Measurements from ENCODE around the gene SHBG.

SHBG gene

GRCh38 chr17:7656958-7657609 is 27.1 kb downstream of the SHBG start:
- Histone ChIP-seq H3K27ac (ENCODE audit: low read depth, low read length, poor library complexity, severe bottlenecking) (no peak overlapping the region), H3K36me3 (ENCODE audit: insufficient read depth, low read length) (no peaks in the 10 kb centered on the region), H3K4me2 (ENCODE audit: low read length) (no peak overlapping the region), H2AFZ (ENCODE audit: low read length) (no peak overlapping the region), H3K79me2 (ENCODE audit: insufficient read depth, low read length) (no peaks in the 10 kb centered on the region), H3K9ac (ENCODE audit: low read length) (no peak overlapping the region), H3K9me2 (ENCODE audit: low read depth, low read length) (no peaks in the 10 kb centered on the region), H3K27me3 (ENCODE audit: insufficient read depth, low read length) (peaks cover 8% of the 10 kb centered on the region; the same call in 1 of the 2 replicates), H3K4me3 (ENCODE audit: low read depth, low read length, poor library complexity, severe bottlenecking) (no peak overlapping the region), H3K4me1 (ENCODE audit: insufficient read depth, low read length, severe bottlenecking) (no peaks in the 10 kb centered on the region), H3F3A (ENCODE audit: insufficient read depth, low read length) (no peaks in the 10 kb centered on the region), H4K20me1 (ENCODE audit: insufficient read depth, low read length) (no peaks in the 10 kb centered on the region), H3K9me3 (ENCODE audit: low read length) (no peaks in the 10 kb centered on the region)
- TF ChIP-seq, protein P1, sequence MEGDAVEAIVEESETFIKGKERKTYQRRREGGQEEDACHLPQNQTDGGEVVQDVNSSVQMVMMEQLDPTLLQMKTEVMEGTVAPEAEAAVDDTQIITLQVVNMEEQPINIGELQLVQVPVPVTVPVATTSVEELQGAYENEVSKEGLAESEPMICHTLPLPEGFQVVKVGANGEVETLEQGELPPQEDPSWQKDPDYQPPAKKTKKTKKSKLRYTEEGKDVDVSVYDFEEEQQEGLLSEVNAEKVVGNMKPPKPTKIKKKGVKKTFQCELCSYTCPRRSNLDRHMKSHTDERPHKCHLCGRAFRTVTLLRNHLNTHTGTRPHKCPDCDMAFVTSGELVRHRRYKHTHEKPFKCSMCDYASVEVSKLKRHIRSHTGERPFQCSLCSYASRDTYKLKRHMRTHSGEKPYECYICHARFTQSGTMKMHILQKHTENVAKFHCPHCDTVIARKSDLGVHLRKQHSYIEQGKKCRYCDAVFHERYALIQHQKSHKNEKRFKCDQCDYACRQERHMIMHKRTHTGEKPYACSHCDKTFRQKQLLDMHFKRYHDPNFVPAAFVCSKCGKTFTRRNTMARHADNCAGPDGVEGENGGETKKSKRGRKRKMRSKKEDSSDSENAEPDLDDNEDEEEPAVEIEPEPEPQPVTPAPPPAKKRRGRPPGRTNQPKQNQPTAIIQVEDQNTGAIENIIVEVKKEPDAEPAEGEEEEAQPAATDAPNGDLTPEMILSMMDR (IDR thresholded peaks at IDR 0.05; ENCODE audit: low read length), result no peak
- no peak for TF ChIP-seq EZH2 (IDR thresholded peaks at IDR 0.05; ENCODE audit: borderline replicate concordance, low read length)

DNA sequence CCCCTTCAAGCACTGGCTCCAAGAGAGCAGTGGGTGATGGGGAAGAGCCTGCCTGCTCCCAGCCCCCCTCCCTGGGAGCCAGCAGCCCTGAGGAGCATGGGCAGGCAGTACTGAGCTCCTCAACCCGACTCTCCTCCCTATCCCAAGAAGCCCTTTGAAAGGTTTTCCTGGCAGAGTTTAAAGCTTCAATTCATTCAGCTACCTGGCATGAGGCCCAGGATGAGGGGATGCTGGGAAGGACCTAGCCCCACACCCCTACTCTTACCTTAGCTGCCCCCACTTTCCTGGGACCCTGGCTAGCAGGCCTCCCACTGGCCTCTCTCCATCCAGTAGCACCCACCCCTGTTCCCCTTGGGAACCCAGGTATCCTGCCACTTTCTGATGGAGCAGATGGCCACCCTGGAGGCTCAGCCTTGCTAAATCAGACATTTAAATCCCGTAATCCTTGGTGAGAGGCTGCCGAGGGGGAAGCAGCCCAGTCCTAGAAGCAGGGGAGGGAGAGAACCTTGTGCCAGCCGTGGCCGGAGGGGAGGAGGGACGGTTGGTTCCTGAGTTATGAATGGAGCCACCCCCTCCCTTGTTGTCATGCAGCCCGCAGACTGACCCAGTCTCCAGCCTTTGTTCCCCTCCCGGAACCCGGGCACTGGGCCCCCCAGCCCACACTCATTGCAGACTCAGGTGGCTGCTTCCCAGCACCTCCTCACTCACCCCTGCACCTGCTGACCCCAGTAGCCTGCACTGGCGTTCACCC is 37.9 kb downstream of the SHBG start:
- no peak overlapping the region for H3K4me2 ChIP-seq (ENCODE audit: low read length)
- peaks cover 64% of the 10 kb centered on the region for H3K36me3 ChIP-seq (ENCODE audit: insufficient read depth, low read length)
- H3F3A ChIP-seq (ENCODE audit: insufficient read depth, low read length), result no peaks in the 10 kb centered on the region
- H3K9ac ChIP-seq (ENCODE audit: low read length), result no peak overlapping the region
- no peaks in the 10 kb centered on the region for H3K79me2 ChIP-seq (ENCODE audit: insufficient read depth, low read length)
- H3K9me3 ChIP-seq (ENCODE audit: low read length), result no peaks in the 10 kb centered on the region
- H3K27ac ChIP-seq (ENCODE audit: low read depth, low read length, poor library complexity, severe bottlenecking), result no peak overlapping the region
- H2AFZ ChIP-seq (ENCODE audit: low read length), result no peak overlapping the region
- H3K4me1 ChIP-seq (ENCODE audit: insufficient read depth, low read length, severe bottlenecking), result no peaks in the 10 kb centered on the region
- no peaks in the 10 kb centered on the region for H3K9me2 ChIP-seq (ENCODE audit: low read depth, low read length)
- TF ChIP-seq, protein P1 (IDR thresholded peaks at IDR 0.05; ENCODE audit: low read length), result no peak
- no peak for TF ChIP-seq EZH2 (IDR thresholded peaks at IDR 0.05; ENCODE audit: borderline replicate concordance, low read length)
- H3K4me3 ChIP-seq (ENCODE audit: low read depth, low read length, poor library complexity, severe bottlenecking), result no peak overlapping the region
- no peaks in the 10 kb centered on the region for H3K27me3 ChIP-seq (ENCODE audit: insufficient read depth, low read length)
- no peaks in the 10 kb centered on the region for H4K20me1 ChIP-seq (ENCODE audit: insufficient read depth, low read length)

DNA sequence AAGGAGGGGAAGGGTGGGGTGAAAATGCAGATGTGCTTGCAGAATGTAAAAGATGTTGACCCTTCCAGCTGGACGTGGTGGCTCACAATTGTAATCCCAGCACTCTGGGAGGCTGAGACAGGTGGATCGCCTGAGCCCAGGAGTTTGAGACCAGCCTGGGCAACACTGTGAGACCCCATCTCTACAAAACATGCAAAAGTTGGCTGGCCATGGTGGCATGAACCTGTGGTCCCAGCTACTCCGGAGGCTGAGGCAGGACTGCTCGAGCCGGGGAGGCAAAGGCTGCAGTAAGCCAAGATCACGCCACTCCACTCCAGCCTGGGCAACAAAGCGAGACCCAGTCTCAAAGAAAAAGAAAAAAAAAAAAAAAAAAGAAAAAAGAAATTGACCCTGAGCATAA is 38.5 kb downstream of the SHBG start:
- Histone ChIP-seq H3K27ac (ENCODE audit: low read depth, low read length, poor library complexity, severe bottlenecking) (no peak overlapping the region), H3K27me3 (ENCODE audit: insufficient read depth, low read length) (no peaks in the 10 kb centered on the region), H3K9me3 (ENCODE audit: low read length) (no peaks in the 10 kb centered on the region), H3K9me2 (ENCODE audit: low read depth, low read length) (no peaks in the 10 kb centered on the region), H3K4me2 (ENCODE audit: low read length) (no peak overlapping the region), H2AFZ (ENCODE audit: low read length) (no peak overlapping the region), H3F3A (ENCODE audit: insufficient read depth, low read length) (no peaks in the 10 kb centered on the region), H3K36me3 (ENCODE audit: insufficient read depth, low read length) (peaks cover 71% of the 10 kb centered on the region), H3K9ac (ENCODE audit: low read length) (no peak overlapping the region), H3K79me2 (ENCODE audit: insufficient read depth, low read length) (no peaks in the 10 kb centered on the region), H4K20me1 (ENCODE audit: insufficient read depth, low read length) (no peaks in the 10 kb centered on the region), H3K4me1 (ENCODE audit: insufficient read depth, low read length, severe bottlenecking) (no peaks in the 10 kb centered on the region), H3K4me3 (ENCODE audit: low read depth, low read length, poor library complexity, severe bottlenecking) (no peak overlapping the region)
- TF ChIP-seq, protein P1 (IDR thresholded peaks at IDR 0.05; ENCODE audit: low read length), result no peak
- TF ChIP-seq EZH2 (IDR thresholded peaks at IDR 0.05; ENCODE audit: borderline replicate concordance, low read length), result no peak
